Measurements from ENCODE around the gene TLN1. TPM values are rescaled to one million over a fixed set of nuclear protein-coding genes. Genes with fewer than 3 reads are reported as not detected.
A peak's percentile ranks its signal among the peaks of the same experiment; 100 is the strongest.

TLN1 gene
- total and polyA plus RNA-seq, 4 donors: 71.5 to 501 (median 262) TPM

DNA sequence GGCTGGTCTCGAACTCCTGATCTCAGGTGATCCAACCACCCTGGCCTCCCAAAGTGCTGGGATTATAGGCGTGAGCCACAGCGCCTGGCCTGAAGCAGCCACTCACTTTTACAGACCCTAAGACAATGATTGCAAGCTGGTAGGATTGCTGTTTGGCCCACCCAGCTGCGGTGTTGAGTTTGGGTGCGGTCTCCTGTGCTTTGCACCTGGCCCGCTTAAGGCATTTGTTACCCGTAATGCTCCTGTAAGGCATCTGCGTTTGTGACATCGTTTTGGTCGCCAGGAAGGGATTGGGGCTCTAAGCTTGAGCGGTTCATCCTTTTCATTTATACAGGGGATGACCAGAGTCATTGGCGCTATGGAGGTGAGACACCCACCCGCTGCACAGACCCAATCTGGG, 56.8 kb downstream of the TLN1 start:
- no peaks in the 10 kb centered on the region for H3K27me3 ChIP-seq (ENCODE audit: control insufficient read depth in 3 of 3, insufficient read depth in 3 of 3, low read length in 2 of 3)
- no peak for ATAC-seq (ENCODE audit: insufficient read depth, low FRiP score)
- TF ChIP-seq, protein P1, sequence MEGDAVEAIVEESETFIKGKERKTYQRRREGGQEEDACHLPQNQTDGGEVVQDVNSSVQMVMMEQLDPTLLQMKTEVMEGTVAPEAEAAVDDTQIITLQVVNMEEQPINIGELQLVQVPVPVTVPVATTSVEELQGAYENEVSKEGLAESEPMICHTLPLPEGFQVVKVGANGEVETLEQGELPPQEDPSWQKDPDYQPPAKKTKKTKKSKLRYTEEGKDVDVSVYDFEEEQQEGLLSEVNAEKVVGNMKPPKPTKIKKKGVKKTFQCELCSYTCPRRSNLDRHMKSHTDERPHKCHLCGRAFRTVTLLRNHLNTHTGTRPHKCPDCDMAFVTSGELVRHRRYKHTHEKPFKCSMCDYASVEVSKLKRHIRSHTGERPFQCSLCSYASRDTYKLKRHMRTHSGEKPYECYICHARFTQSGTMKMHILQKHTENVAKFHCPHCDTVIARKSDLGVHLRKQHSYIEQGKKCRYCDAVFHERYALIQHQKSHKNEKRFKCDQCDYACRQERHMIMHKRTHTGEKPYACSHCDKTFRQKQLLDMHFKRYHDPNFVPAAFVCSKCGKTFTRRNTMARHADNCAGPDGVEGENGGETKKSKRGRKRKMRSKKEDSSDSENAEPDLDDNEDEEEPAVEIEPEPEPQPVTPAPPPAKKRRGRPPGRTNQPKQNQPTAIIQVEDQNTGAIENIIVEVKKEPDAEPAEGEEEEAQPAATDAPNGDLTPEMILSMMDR (IDR thresholded peaks at IDR 0.05; ENCODE audit: control extremely low read depth, extremely low read depth): no peak
- no peak for DNase-seq
- H3K9ac ChIP-seq (ENCODE audit: insufficient read depth in 1 of 2, low read length in 2 of 2): peak overlapping the region; percentile 39 to 70
- H3K27ac ChIP-seq (ENCODE audit: low read depth in 1 of 2, low read length in 1 of 2): no peak overlapping the region
- H3K4me3 ChIP-seq: no peak overlapping the region
- H3K36me3 ChIP-seq (ENCODE audit: control insufficient read depth in 4 of 4, insufficient read depth in 4 of 4, low read length in 4 of 4): no peaks in the 10 kb centered on the region
- H3K9me3 ChIP-seq (ENCODE audit: control insufficient read depth in 4 of 4, insufficient read depth in 3 of 4, low read length in 3 of 4): no peaks in the 10 kb centered on the region
- H3K4me1 ChIP-seq (ENCODE audit: control insufficient read depth in 5 of 5, insufficient read depth in 5 of 5, low read length in 5 of 5): peaks cover 0 to 10% (median 5%) of the 10 kb centered on the region in 5 donors
- 52 to 55% methylated on average over 13 of the region's 13 CpGs for WGBS, 2 donors

DNA sequence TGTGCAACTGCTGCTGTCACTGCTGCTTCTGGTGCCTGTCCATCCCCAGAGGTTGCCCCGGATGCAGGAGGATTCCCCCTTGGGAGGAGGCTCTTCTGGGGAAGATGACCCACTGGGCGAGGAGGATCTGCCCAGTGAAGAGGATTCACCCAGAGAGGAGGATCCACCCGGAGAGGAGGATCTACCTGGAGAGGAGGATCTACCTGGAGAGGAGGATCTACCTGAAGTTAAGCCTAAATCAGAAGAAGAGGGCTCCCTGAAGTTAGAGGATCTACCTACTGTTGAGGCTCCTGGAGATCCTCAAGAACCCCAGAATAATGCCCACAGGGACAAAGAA, 58.0 kb downstream of the TLN1 start:
- Histone ChIP-seq H3K9me3 (ENCODE audit: control insufficient read depth in 4 of 4, insufficient read depth in 3 of 4, low read length in 3 of 4) (no peaks in the 10 kb centered on the region), H3K4me1 (ENCODE audit: control insufficient read depth in 5 of 5, insufficient read depth in 5 of 5, low read length in 5 of 5) (peaks cover 0 to 10% (median 5%) of the 10 kb centered on the region in 5 donors), H3K27me3 (ENCODE audit: control insufficient read depth in 3 of 3, insufficient read depth in 3 of 3, low read length in 2 of 3) (no peaks in the 10 kb centered on the region), H3K4me3 (no peak overlapping the region), H3K27ac (ENCODE audit: low read depth in 1 of 2, low read length in 1 of 2) (no peak overlapping the region), H3K9ac (ENCODE audit: insufficient read depth in 1 of 2, low read length in 2 of 2) (no peak overlapping the region), H3K36me3 (ENCODE audit: control insufficient read depth in 4 of 4, insufficient read depth in 4 of 4, low read length in 4 of 4) (no peaks in the 10 kb centered on the region)
- TF ChIP-seq, protein P1 (IDR thresholded peaks at IDR 0.05; ENCODE audit: control extremely low read depth, extremely low read depth): no peak
- DNase-seq (no peak), ATAC-seq (ENCODE audit: insufficient read depth, low FRiP score) (no peak)
- 83 to 93% methylated on average over 3 of the region's 3 CpGs for WGBS, 2 donors

DNA sequence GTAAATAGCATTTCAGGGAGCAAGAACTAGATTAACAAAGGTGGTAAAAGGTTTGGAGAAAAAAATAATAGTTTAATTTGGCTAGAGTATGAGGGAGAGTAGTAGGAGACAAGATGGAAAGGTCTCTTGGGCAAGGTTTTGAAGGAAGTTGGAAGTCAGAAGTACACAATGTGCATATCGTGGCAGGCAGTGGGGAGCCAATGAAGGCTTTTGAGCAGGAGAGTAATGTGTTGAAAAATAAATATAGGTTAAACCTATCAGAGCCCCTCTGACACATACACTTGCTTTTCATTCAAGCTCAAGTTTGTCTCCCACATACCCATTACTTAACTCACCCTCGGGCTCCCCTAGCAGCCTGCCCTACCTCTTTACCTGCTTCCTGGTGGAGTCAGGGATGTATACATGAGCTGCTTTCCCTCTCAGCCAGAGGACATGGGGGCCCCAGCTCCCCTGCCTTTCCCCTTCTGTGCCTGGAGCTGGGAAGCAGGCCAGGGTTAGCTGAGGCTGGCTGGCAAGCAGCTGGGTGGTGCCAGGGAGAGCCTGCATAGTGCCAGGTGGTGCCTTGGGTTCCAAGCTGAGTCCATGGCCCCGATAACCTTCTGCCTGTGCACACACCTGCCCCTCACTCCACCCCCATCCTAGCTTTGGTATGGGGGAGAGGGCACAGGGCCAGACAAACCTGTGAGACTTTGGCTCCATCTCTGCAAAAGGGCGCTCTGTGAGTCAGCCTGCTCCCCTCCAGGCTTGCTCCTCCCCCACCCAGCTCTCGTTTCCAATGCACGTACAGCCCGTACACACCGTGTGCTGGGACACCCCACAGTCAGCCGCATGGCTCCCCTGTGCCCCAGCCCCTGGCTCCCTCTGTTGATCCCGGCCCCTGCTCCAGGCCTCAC, 58.6 kb downstream of the TLN1 start, which contains the start of gene CA9:
Gene CA9, plus strand, starts transcription at position 797 of the 893 bp plus-strand sequence. Its CDS starts 32 bp downstream, at position 829.
- WGBS, 2 donors: 60 to 83% methylated on average over 10 of the region's 10 CpGs
- H3K36me3 ChIP-seq (ENCODE audit: control insufficient read depth in 4 of 4, insufficient read depth in 4 of 4, low read length in 4 of 4): no peaks in the 10 kb centered on the region
- DNase-seq (no peak), ATAC-seq (ENCODE audit: insufficient read depth, low FRiP score) (no peak)
- TF ChIP-seq, protein P1 (IDR thresholded peaks at IDR 0.05; ENCODE audit: control extremely low read depth, extremely low read depth): no peak
- H3K27ac ChIP-seq (ENCODE audit: low read depth in 1 of 2, low read length in 1 of 2): no peak within 1 kb of the TSS
- peaks cover 0 to 10% (median 5%) of the 10 kb centered on the region in 5 donors for H3K4me1 ChIP-seq (ENCODE audit: control insufficient read depth in 5 of 5, insufficient read depth in 5 of 5, low read length in 5 of 5)
- peaks cover 0 to 1% (median 0%) of the 10 kb centered on the region in 4 donors for H3K9me3 ChIP-seq (ENCODE audit: control insufficient read depth in 4 of 4, insufficient read depth in 3 of 4, low read length in 3 of 4)
- H3K27me3 ChIP-seq (ENCODE audit: control insufficient read depth in 3 of 3, insufficient read depth in 3 of 3, low read length in 2 of 3): no peaks in the 10 kb centered on the region
- no peak within 1 kb of the TSS for H3K4me3 ChIP-seq
- no peak within 1 kb of the TSS for H3K9ac ChIP-seq (ENCODE audit: insufficient read depth in 1 of 2, low read length in 2 of 2)
